DND-41 (cell line): ENCODE data around the gene ZBTB1.

Source experiments
- ATAC-seq: fragments of 200-7000 bp; cut with Tn5 transposase; 3 replicates; pipeline ENCODE4 v1.9.1; 2021; ENCODE audit warnings: low read depth; ENCODE audit not compliant: insufficient read depth
- DNase-seq: peaks from one replicate; pipeline ENCODE4 v3.0.0-alpha.2; 2020
- H2AFZ ChIP-seq: 2 replicates; pipeline ENCODE4 v1.6.0; 2012; ENCODE audit warnings: low read depth, low read length
- H3K27ac ChIP-seq: 2 replicates; pipeline ENCODE4 v1.5.1; 2012; ENCODE audit warnings: low read length, inconsistent platforms
- H3K27me3 ChIP-seq: fragments of 200-600 bp; sonication (generic); 2 replicates; pipeline ENCODE4 v1.6.0; 2012; ENCODE audit warnings: low read length, mild to moderate bottlenecking, inconsistent platforms; ENCODE audit not compliant: insufficient read depth, poor library complexity
- H3K36me3 ChIP-seq: 2 replicates; pipeline ENCODE4 v1.5.1; 2012; ENCODE audit warnings: low read length, inconsistent platforms; ENCODE audit not compliant: insufficient read depth
- H3K4me1 ChIP-seq: 2 replicates; pipeline ENCODE4 v1.5.1; 2012; ENCODE audit warnings: mild to moderate bottlenecking, low read length; ENCODE audit not compliant: insufficient read depth
- H3K4me2 ChIP-seq: 2 replicates; pipeline ENCODE4 v1.6.0; 2012; ENCODE audit warnings: mild to moderate bottlenecking, moderate library complexity, low read length, inconsistent platforms; ENCODE audit not compliant: insufficient read depth
- H3K4me3 ChIP-seq, 2 experiments: fragments of 200-600 bp in 1 of 2; shearing (Covaris generic) in 1 of 2; 2 replicates each; pipeline ENCODE4 v1.5.1; 2012 to 2016; ENCODE audit warnings: inconsistent platforms in 2 of 2, low read length in 2 of 2, mild to moderate bottlenecking in 2 of 2, low read depth in 1 of 2, moderate library complexity in 1 of 2
- H3K79me2 ChIP-seq: 2 replicates; pipeline ENCODE4 v1.6.0; 2012; ENCODE audit warnings: low read length, inconsistent platforms; ENCODE audit not compliant: insufficient read depth
- H3K9ac ChIP-seq: 2 replicates; pipeline ENCODE4 v1.6.0; 2012; ENCODE audit warnings: low read depth, mild to moderate bottlenecking, inconsistent platforms, low read length, moderate library complexity
- H3K9me3 ChIP-seq: 2 replicates; pipeline ENCODE4 v1.5.1; 2012; ENCODE audit warnings: low read length, moderate library complexity, mild to moderate bottlenecking, inconsistent platforms; ENCODE audit not compliant: insufficient read depth, severe bottlenecking
- H4K20me1 ChIP-seq: 2 replicates; pipeline ENCODE4 v1.6.0; 2012; ENCODE audit warnings: low read length; ENCODE audit not compliant: insufficient read depth
- EZH2 ChIP-seq: IDR thresholded peaks from 3 replicates; pipeline ENCODE4 v1.6.1; 2012; ENCODE audit warnings: borderline replicate concordance, low read depth, mild to moderate bottlenecking, moderate library complexity, low read length, inconsistent platforms; ENCODE audit not compliant: severe bottlenecking
- TF ChIP-seq, protein P1 (sequence below): IDR thresholded peaks from 2 replicates; pipeline ENCODE4 v1.5.1; 2012; ENCODE audit warnings: borderline replicate concordance, low read length, moderate library complexity, mild to moderate bottlenecking; ENCODE audit not compliant: poor library complexity, severe bottlenecking; ENCODE audit errors: extremely low read depth

Gene ZBTB1

DNA sequence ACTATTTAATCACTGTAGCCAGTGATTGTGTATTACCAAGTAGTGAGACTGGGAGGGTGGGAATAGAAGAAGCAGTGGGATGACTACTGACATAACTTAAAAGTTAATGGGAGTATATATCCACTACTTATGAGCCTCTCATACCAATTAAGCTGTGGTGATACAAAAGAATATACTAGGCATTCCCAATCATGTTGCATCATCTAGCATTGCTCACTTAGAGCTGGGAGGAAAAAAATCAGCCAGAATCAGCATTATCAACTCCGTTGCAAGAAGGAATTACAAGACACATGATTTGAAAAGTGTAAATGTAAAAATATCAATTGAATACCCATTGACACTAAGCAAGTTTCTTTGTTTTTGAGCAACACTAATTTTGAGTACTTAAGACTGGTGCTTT is 44.4 kb downstream of the ZBTB1 start:
- DNase-seq (no peak), ATAC-seq (no peak)
- no peaks in the 10 kb centered on the region for H3K9me3 ChIP-seq
- H3K4me2 ChIP-seq = no peak overlapping the region
- no peaks in the 10 kb centered on the region for H4K20me1 ChIP-seq
- H3K9ac ChIP-seq = no peak overlapping the region
- H2AFZ ChIP-seq = no peak overlapping the region
- H3K36me3 ChIP-seq = no peaks in the 10 kb centered on the region
- TF ChIP-seq, protein P1, sequence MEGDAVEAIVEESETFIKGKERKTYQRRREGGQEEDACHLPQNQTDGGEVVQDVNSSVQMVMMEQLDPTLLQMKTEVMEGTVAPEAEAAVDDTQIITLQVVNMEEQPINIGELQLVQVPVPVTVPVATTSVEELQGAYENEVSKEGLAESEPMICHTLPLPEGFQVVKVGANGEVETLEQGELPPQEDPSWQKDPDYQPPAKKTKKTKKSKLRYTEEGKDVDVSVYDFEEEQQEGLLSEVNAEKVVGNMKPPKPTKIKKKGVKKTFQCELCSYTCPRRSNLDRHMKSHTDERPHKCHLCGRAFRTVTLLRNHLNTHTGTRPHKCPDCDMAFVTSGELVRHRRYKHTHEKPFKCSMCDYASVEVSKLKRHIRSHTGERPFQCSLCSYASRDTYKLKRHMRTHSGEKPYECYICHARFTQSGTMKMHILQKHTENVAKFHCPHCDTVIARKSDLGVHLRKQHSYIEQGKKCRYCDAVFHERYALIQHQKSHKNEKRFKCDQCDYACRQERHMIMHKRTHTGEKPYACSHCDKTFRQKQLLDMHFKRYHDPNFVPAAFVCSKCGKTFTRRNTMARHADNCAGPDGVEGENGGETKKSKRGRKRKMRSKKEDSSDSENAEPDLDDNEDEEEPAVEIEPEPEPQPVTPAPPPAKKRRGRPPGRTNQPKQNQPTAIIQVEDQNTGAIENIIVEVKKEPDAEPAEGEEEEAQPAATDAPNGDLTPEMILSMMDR = no peak
- no peak for TF ChIP-seq EZH2
- peaks cover 21% of the 10 kb centered on the region for H3K27me3 ChIP-seq
- H3K4me3 ChIP-seq = no peak overlapping the region
- no peaks in the 10 kb centered on the region for H3K4me1 ChIP-seq
- no peak overlapping the region for H3K27ac ChIP-seq
- H3K79me2 ChIP-seq = no peaks in the 10 kb centered on the region

DNA sequence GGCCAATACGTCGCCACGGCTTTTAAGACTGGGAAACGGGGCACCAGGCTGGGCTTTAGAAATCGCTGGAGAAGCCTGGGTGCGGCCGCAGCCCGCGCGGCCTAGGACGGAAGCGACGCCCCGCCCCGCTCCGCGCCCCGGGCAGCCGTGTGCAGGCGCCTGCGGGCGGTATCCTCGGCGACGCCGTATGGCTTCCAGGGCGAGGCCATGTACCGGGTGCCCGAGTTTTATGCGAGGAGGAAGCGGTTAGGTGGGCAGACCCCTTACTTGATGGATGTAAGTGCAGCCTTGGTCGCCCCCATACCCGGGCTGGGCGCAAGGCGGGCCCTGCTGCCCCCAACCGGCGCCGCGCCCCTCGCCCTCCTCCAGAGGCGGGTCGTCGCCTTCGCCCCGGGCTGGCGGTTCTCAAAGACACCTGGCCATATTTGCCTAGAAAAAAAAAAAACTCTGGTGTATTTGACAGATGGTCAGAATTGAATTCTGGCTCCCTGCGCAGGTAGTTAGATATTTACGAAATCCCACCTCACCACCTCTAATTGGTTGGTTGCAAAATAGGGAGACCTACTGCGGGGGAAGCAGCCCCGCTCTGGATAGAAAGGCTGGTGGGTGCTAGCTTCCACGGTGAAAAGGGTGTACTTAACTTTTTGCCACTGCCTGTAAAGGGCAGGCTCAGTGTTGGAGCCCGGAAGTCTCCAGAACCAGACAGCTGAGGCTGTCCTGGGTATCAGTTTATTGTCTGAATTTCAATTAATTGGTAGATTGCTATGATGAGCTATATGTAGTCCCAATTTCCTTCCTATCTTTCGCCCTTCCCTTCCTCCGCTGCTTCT is 45.4 kb downstream of the ZBTB1 start, which contains the start of gene PPP1R36:
PPP1R36 (plus strand) TSS at position 171 of the 830 bp plus-strand sequence; CDS start at position 208, 37 bp downstream.
- ATAC-seq (0 out of 3 replicates have a peak, but pooled peaks have one; percentile 33), DNase-seq (no peak)
- H3K27ac ChIP-seq = no peak within 1 kb of the TSS
- TF ChIP-seq, protein P1 = no peak
- TF ChIP-seq EZH2 = no peak
- no peak within 1 kb of the TSS for H3K4me3 ChIP-seq
- H3K9me3 ChIP-seq = no peaks in the 10 kb centered on the region
- no peak within 1 kb of the TSS for H2AFZ ChIP-seq
- H4K20me1 ChIP-seq = no peaks in the 10 kb centered on the region
- H3K4me2 ChIP-seq = no peak within 1 kb of the TSS
- no peaks in the 10 kb centered on the region for H3K79me2 ChIP-seq
- H3K4me1 ChIP-seq = no peaks in the 10 kb centered on the region
- H3K27me3 ChIP-seq = peaks cover 28% of the 10 kb centered on the region
- no peaks in the 10 kb centered on the region for H3K36me3 ChIP-seq
- no peak within 1 kb of the TSS for H3K9ac ChIP-seq

DNA sequence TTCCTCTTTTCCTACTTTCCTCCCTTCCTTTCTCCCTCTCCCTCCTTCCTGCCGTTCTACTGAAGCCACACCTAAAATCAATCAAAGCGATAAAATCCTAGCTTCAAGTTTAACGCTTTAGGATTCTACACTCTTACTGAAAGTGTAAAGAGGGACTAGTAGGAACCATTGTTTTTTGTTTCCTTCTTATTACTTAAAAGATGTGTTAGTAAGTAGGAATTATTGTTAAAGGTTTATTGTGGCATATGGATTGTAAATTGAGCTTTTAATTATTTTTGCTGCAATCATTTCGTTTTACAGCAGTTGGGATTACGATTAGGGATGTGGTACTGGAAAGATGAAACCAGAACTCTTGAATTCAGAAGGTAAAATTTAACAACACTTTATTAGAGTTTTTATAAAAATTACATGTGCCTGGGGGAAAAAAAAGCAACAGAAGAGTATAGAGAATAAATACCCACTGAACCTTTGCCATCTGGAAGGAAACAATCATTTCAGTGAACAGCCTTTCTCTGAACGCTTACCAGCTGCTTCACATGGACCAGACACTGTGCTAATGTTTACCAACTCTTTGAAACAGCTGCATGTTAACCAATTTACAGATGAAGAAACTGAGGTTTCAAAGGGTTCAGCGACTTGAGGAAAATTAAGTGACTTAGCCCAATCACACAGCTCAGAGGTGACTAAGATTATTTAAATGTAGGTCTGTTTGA is 46.2 kb downstream of the ZBTB1 start:
- H3K27ac ChIP-seq = no peak overlapping the region
- TF ChIP-seq, protein P1 = no peak
- TF ChIP-seq EZH2 = no peak
- DNase-seq (no peak), ATAC-seq (no peak)
- no peak overlapping the region for H3K4me2 ChIP-seq
- H3K27me3 ChIP-seq = peaks cover 33% of the 10 kb centered on the region
- no peaks in the 10 kb centered on the region for H4K20me1 ChIP-seq
- no peaks in the 10 kb centered on the region for H3K4me1 ChIP-seq
- no peak overlapping the region for H2AFZ ChIP-seq
- H3K9me3 ChIP-seq = no peaks in the 10 kb centered on the region
- H3K9ac ChIP-seq = no peak overlapping the region
- H3K79me2 ChIP-seq = no peaks in the 10 kb centered on the region
- no peaks in the 10 kb centered on the region for H3K36me3 ChIP-seq
- H3K4me3 ChIP-seq = no peak overlapping the region
